ENCODE data around the gene ULK2.

Gene ULK2

GRCh38 chr17:19728084-19728495, 139.6 kb downstream of the ULK2 start:
- DNase-seq (ENCODE audit: low read depth, low spot score) = peak; percentile 65

- peak; percentile 51 for DNase-seq (ENCODE audit: low read depth, low spot score)
These were observed 140.1 kb downstream of the ULK2 start for GRCh38 chr17:19727501-19728078.

- DNase-seq (ENCODE audit: low read depth, low spot score) = no peak
These were observed 140.9 kb downstream of the ULK2 start for GRCh38 chr17:19726631-19727376.

- DNase-seq (ENCODE audit: low read depth, low spot score) = no peak
These were observed 142.2 kb downstream of the ULK2 start for GRCh38 chr17:19725486-19725885.

GRCh38 chr17:19724501-19725420, 143.0 kb downstream of the ULK2 start:
- DNase-seq (ENCODE audit: low read depth, low spot score) = no peak

- DNase-seq (ENCODE audit: low read depth, low spot score) = no peak
These were observed 143.8 kb downstream of the ULK2 start for GRCh38 chr17:19723964-19724363.
